ENCODE results near the gene CDK11A. TPM values are rescaled to one million over a fixed set of nuclear protein-coding genes. Genes with fewer than 3 reads are reported as not detected.
"Not testable (repeated sequence)": the region's sequence is repeated elsewhere in the genome, so short reads cannot be mapped to it uniquely, and the experiment has no call there.

Gene CDK11A
- total RNA-seq, 1 experiment from 2014 or later = 26.2 TPM

GRCh38 chr1:1677718-1678580 lies 46.2 kb downstream of the CDK11A start:
- peak overlapping the region; percentile 64; the same call in 1 of the 2 replicates for H2AFZ ChIP-seq (ENCODE audit: low read length)
- peak overlapping the region; percentile 88 for H3K4me2 ChIP-seq (ENCODE audit: low read depth, low read length, poor library complexity, severe bottlenecking)
- peak overlapping the region; percentile 85 for H3K27ac ChIP-seq (ENCODE audit: low read length)
- H3K9me2 ChIP-seq (replicated peaks; ENCODE audit: insufficient read depth, low read length) = no peaks in the 10 kb centered on the region
- peaks cover 22% of the 10 kb centered on the region for H3K4me1 ChIP-seq (ENCODE audit: low read length)
- no peaks in the 10 kb centered on the region for H3K36me3 ChIP-seq (ENCODE audit: insufficient read depth, low read length)
- H3K4me3 ChIP-seq (ENCODE audit: low read length) = peak overlapping the region; percentile 71
- peak; percentile 87 for DNase-seq
- H3K9me3 ChIP-seq (ENCODE audit: low read length) = no peaks in the 10 kb centered on the region
- H3K79me2 ChIP-seq (ENCODE audit: low read length) = peaks cover 20% of the 10 kb centered on the region
- no peaks in the 10 kb centered on the region for H3K27me3 ChIP-seq (ENCODE audit: low read length)
- H4K20me1 ChIP-seq (ENCODE audit: insufficient read depth, low read depth, low read length) = no peaks in the 10 kb centered on the region
- peak overlapping the region; percentile 79 for H3K9ac ChIP-seq (ENCODE audit: low read length)

GRCh38 chr1:1676087-1676486 lies 48.1 kb downstream of the CDK11A start:
- not testable (repeated sequence) for H3K9me3 ChIP-seq (ENCODE audit: low read length); DNase-seq; H3K4me3 ChIP-seq (ENCODE audit: low read length); H2AFZ ChIP-seq (ENCODE audit: low read length); H4K20me1 ChIP-seq (ENCODE audit: insufficient read depth, low read depth, low read length); H3K27me3 ChIP-seq (ENCODE audit: low read length); H3K4me2 ChIP-seq (ENCODE audit: low read depth, low read length, poor library complexity, severe bottlenecking); H3K9me2 ChIP-seq (replicated peaks; ENCODE audit: insufficient read depth, low read length); H3K9ac ChIP-seq (ENCODE audit: low read length); H3K27ac ChIP-seq (ENCODE audit: low read length); H3K36me3 ChIP-seq (ENCODE audit: insufficient read depth, low read length)
- peaks cover 22% of the 10 kb centered on the region for H3K4me1 ChIP-seq (ENCODE audit: low read length)
- peaks cover 13% of the 10 kb centered on the region; the same call in 1 of the 2 replicates for H3K79me2 ChIP-seq (ENCODE audit: low read length)

- H4K20me1 ChIP-seq (ENCODE audit: insufficient read depth, low read depth, low read length); H3K4me3 ChIP-seq (ENCODE audit: low read length); H3K27me3 ChIP-seq (ENCODE audit: low read length); H3K36me3 ChIP-seq (ENCODE audit: insufficient read depth, low read length); H2AFZ ChIP-seq (ENCODE audit: low read length); H3K27ac ChIP-seq (ENCODE audit: low read length); H3K4me2 ChIP-seq (ENCODE audit: low read depth, low read length, poor library complexity, severe bottlenecking); H3K9me3 ChIP-seq (ENCODE audit: low read length); H3K9me2 ChIP-seq (replicated peaks; ENCODE audit: insufficient read depth, low read length); DNase-seq; H3K9ac ChIP-seq (ENCODE audit: low read length): not testable (repeated sequence)
- peaks cover 22% of the 10 kb centered on the region for H3K4me1 ChIP-seq (ENCODE audit: low read length)
- H3K79me2 ChIP-seq (ENCODE audit: low read length) = peaks cover 13% of the 10 kb centered on the region; the same call in 1 of the 2 replicates
Observed at GRCh38 chr1:1675218-1675617, 48.9 kb downstream of the CDK11A start.

- H3K9me2 ChIP-seq (replicated peaks; ENCODE audit: insufficient read depth, low read length); H3K9me3 ChIP-seq (ENCODE audit: low read length); DNase-seq; H3K4me3 ChIP-seq (ENCODE audit: low read length); H3K4me2 ChIP-seq (ENCODE audit: low read depth, low read length, poor library complexity, severe bottlenecking); H3K36me3 ChIP-seq (ENCODE audit: insufficient read depth, low read length); H3K9ac ChIP-seq (ENCODE audit: low read length); H3K27ac ChIP-seq (ENCODE audit: low read length); H4K20me1 ChIP-seq (ENCODE audit: insufficient read depth, low read depth, low read length); H3K27me3 ChIP-seq (ENCODE audit: low read length); H2AFZ ChIP-seq (ENCODE audit: low read length): not testable (repeated sequence)
- peaks cover 13% of the 10 kb centered on the region; the same call in 1 of the 2 replicates for H3K79me2 ChIP-seq (ENCODE audit: low read length)
- H3K4me1 ChIP-seq (ENCODE audit: low read length) = peaks cover 22% of the 10 kb centered on the region
Observed at GRCh38 chr1:1674806-1675205, 49.4 kb downstream of the CDK11A start.

- Histone ChIP-seq H4K20me1 (ENCODE audit: insufficient read depth, low read depth, low read length) (no peaks in the 10 kb centered on the region), H2AFZ (ENCODE audit: low read length) (no peak overlapping the region), H3K9me3 (ENCODE audit: low read length) (no peaks in the 10 kb centered on the region), H3K4me2 (ENCODE audit: low read depth, low read length, poor library complexity, severe bottlenecking) (no peak overlapping the region), H3K27me3 (ENCODE audit: low read length) (no peaks in the 10 kb centered on the region), H3K79me2 (ENCODE audit: low read length) (no peaks in the 10 kb centered on the region), H3K4me1 (ENCODE audit: low read length) (peaks cover 1% of the 10 kb centered on the region), H3K27ac (ENCODE audit: low read length) (no peak overlapping the region), H3K4me3 (ENCODE audit: low read length) (no peak overlapping the region), H3K9me2 (replicated peaks; ENCODE audit: insufficient read depth, low read length) (no peaks in the 10 kb centered on the region), H3K36me3 (ENCODE audit: insufficient read depth, low read length) (no peaks in the 10 kb centered on the region), H3K9ac (ENCODE audit: low read length) (no peak overlapping the region)
- no peak for DNase-seq
Observed at GRCh38 chr1:1672181-1672965, 51.8 kb downstream of the CDK11A start.

- Histone ChIP-seq H3K27ac (ENCODE audit: low read length) (no peak overlapping the region), H3K27me3 (ENCODE audit: low read length) (no peaks in the 10 kb centered on the region), H4K20me1 (ENCODE audit: insufficient read depth, low read depth, low read length) (no peaks in the 10 kb centered on the region), H3K4me1 (ENCODE audit: low read length) (no peaks in the 10 kb centered on the region), H3K36me3 (ENCODE audit: insufficient read depth, low read length) (no peaks in the 10 kb centered on the region), H3K4me2 (ENCODE audit: low read depth, low read length, poor library complexity, severe bottlenecking) (no peak overlapping the region), H3K9me2 (replicated peaks; ENCODE audit: insufficient read depth, low read length) (no peaks in the 10 kb centered on the region), H3K9ac (ENCODE audit: low read length) (no peak overlapping the region), H3K9me3 (ENCODE audit: low read length) (no peaks in the 10 kb centered on the region), H3K4me3 (ENCODE audit: low read length) (no peak overlapping the region), H2AFZ (ENCODE audit: low read length) (no peak overlapping the region), H3K79me2 (ENCODE audit: low read length) (no peaks in the 10 kb centered on the region)
- no peak for DNase-seq
Observed at GRCh38 chr1:1671365-1672119, 52.6 kb downstream of the CDK11A start.

- Histone ChIP-seq H4K20me1 (ENCODE audit: insufficient read depth, low read depth, low read length) (no peaks in the 10 kb centered on the region), H3K4me1 (ENCODE audit: low read length) (no peaks in the 10 kb centered on the region), H3K9me3 (ENCODE audit: low read length) (no peaks in the 10 kb centered on the region), H3K36me3 (ENCODE audit: insufficient read depth, low read length) (no peaks in the 10 kb centered on the region; the same call in 1 of the 2 replicates), H3K27ac (ENCODE audit: low read length) (no peak overlapping the region), H2AFZ (ENCODE audit: low read length) (no peak overlapping the region), H3K4me3 (ENCODE audit: low read length) (no peak overlapping the region), H3K79me2 (ENCODE audit: low read length) (no peaks in the 10 kb centered on the region), H3K4me2 (ENCODE audit: low read depth, low read length, poor library complexity, severe bottlenecking) (no peak overlapping the region), H3K9ac (ENCODE audit: low read length) (no peak overlapping the region), H3K27me3 (ENCODE audit: low read length) (no peaks in the 10 kb centered on the region), H3K9me2 (replicated peaks; ENCODE audit: insufficient read depth, low read length) (no peaks in the 10 kb centered on the region)
- no peak for DNase-seq
Observed at GRCh38 chr1:1670866-1671265, 53.3 kb downstream of the CDK11A start.

Measured in Karpas-422 (cell line).